Epidermal melanocyte (primary cell): ENCODE data around the gene FARP1.
A peak's percentile ranks its signal among the peaks of the same experiment; 100 is the strongest.

Source experiments
- DNase-seq: peaks from one replicate; pipeline ENCODE4 v3.0.0; 2011; ENCODE audit warnings: low spot score; ENCODE audit not compliant: insufficient read length

FARP1 gene

DNA sequence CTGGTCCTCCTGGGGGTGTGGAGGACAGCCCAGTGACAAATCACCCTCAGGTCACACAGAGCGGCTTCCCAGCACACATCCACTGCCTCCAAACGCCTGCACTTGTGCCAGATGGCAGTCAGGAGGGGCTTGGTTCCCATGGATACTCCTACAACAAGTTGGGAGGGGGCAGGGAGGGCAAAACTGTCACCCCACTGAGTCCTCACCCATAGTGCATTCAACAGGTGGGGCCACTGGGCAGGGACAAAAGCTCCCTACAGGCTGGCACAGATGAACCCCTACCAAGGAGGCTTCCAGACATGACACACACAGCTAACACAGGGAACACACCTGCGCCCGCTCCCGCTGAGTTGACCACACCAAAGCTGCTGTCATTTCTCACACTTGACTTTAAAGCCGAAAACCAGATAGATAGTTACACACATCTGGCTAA, 313.5 kb downstream of the FARP1 start:
- DNase-seq: no peak

DNA sequence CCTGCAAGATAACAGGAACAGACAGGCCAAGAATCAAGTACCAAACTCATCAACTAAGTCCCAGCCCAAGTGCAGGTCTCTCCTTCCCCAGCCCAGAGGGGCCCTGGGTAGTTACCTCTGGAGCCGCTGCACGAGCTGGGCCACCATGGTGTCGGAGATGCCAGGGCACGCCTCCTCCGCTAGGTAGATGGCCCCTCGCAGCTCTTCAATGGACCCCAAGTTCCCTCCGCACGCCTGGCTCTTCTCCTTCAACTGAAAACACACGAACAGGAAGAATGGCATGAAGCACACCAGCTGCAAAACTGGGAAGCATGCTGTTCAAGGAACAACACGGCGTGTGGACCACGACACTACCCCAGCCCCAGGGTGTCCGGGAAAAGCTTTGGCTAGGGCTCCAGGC, 314.2 kb downstream of the FARP1 start:
- DNase-seq: no peak

DNA sequence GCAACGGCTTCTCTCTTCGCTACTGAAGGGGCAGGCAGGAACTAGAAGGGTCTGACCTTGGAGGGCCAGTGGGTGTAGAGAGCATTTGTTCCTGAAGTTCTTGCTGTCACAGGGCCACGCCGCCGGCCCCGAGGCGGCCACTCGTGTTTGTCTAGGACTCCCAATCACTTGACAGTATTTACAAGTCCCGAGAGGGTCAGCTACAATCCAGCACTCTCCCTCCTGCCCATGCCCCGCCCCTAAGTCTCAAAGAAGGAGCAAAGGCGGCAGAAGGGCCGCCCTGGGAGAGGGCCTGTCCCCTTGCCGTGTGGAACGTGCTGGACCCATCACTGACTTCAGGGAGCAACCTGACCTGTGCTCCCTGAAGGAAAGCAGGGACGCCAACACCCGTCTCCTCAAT, 315.5 kb downstream of the FARP1 start:
- DNase-seq: no peak

DNA sequence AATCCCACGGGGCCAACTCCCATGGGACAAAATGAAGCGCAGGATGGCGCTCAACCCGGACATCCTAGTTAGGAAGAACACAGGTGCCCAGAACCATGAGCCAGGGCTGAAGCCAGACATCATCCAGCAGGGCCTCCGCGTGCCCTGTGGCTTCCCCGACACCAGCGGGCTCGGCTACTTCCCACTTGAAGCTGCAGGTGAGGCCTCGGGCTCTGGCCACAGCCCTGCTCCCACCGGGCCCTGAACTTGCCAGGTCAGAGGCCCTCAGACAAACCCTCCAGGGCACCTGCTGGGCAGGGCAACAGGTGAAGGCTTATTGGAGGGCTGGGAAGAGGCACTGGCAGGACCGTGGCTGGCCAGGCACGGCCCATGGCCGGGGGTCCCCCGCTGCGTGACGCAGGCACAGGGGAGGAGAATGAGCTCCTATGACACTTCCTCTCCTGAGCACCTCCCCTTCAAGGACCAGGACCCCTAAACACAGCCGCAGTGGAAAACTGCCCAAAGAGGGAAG, 316.3 kb downstream of the FARP1 start:
- DNase-seq: no peak

DNA sequence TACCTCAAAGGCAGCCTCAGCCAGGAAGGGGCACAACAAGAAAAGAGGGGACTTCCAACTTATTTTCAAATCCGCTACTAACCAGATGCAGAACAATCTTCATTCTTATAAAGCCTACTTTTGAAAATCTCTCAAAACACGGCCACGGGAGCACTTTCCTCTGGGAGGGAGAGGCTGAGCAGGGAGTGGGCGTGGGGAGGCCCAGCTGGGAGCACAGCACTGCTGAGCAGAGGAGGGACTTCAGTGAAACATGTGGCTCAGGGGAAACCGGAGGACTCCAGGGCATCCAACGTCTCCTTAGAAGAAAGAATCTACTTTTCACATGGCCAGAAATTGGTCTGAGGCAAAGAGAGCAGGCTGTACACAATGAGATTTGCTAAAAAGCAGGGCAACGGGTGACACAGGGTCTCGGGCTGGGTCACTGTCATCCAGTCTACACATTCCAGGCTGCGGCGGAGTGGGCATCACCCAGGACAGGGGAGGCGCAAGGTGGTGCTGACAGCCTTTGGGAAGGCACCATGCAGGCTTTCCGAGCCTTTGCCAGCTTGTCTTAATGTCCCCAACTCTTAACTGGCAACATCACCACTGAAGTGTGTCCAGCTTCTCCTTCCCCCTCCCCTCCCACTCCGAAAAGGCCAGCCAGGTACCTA, 317.0 kb downstream of the FARP1 start:
- DNase-seq: no peak

DNA sequence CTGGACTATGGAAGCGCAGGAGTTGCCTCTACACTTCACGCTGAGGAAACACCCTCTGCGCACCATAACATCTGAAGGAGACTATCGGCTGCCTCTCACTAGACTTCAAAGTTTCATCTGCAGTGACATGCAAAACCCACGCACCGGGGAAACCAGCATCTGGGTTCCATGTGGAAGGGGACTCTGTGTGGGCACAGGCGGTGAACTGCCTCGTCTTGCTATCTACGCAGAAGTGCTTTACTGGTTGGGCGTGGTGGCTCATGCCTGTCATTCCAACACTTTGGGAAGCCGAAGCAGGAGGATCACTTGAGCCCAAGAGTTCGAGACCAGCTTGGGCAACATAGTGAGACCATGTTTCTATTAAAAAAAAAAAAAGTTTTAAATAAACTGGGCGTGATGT, 317.6 kb downstream of the FARP1 start:
- DNase-seq: no peak

DNA sequence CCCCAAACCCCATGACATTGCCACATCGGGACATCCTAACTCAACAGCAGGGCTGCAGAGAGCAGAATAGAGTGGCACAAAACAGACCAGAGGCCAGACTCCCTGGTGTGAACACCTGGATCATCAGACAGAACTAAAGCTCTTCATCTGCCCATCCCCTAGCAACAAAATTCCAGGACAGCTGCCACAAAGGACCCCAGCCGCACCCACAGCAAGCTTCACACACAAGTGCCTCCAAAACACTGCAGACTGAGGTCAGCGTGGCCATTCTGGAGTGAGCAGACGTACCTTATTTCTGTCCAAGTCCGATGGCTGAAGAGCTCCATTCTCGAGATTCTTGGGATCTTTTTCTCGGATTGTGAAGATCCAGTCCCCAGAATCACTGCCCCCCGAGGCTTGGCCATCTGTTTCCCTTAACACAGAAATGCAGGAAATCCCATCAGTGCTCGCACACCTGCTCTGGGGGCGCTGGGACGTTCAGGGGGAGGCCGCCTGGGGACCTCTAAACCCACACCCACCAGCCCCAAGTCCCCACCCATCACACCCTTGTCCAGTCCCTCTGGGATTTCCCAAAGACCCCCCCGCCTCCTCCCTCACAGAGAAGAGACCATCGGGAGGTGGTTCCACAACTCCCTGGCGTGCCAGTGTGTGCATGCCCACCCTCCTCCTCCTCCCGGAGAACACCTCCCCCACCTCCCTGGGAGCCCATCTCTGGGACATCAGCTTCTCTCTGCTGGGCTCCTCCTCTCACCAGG, 318.8 kb downstream of the FARP1 start:
- no peak for DNase-seq

DNA sequence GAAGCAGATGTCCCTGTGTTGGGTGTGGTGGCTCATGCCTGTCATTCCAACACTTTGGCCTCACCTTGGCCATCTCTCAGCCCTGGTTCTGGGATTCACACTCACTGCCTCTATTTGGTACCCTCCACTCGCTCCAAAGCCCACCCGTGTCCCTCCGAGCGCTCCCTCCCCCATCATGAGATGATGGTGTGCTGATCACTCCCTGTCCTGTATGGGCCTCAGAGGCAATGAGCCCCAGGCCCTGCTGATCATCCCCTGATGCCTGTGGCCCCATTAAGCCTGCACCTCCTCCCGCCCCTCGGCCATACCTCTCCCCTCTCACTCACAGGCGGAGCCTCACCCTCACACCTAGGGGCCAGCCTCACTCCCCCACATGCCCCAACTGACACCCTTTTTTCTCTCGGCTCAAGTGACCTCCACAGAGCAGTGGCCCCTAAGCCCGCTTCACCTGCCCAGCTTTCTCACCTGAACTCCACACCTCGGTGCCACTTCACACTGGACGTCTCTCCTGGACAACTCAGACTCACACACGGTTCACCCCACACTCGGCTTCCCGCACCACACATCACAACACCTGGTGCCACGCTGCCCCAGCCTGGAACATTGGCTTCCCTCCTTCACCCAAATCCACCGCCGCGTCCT, 319.5 kb downstream of the FARP1 start:
- DNase-seq: no peak

DNA sequence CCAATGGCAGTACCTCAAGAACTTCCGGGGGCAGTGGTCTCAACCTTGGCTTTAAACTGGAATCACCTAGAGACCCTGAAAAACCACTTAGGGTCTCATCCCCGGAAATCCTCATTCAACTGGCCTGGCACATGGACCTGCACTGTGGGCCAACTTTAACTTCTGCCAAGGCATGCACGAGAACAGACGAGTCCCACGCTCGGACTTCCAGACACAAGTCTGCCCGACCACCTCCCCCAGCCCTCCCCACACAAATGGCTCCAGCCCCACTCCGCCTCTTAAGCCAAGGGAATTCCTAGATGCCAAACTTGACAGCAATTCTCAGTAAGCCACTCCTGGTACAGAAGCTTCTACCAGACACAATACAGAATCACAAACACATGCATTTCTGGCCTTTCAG, 320.1 kb downstream of the FARP1 start:
- no peak for DNase-seq

DNA sequence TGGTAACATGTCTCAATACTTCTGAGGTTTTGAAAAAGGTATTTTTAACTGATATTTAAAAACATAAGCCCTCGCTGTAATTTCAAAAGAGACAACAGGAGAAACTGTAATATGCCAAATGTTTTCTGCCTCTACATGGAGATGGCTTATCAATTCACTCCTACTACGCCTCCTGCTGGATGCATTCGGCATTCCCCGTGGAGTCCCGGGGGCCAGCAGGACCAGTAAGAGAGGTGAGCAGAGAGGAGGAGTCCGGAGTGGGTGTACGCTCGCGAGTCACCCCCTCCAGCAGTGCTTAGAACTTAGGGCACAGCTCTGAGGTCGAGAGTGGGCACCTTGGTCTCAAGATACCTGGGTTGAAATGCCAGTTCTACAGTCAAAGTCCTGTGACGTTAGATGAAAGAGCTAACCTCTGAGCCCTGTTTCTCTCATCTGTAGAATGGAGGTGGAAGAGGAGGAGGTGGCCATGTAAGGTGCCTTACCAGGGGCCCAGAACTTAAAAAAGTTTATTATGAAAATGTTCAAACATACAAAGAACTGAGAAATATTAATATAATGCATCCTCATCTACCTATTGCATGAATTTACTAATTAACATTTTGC, 323.8 kb downstream of the FARP1 start:
- DNase-seq: peak; percentile 58

DNA sequence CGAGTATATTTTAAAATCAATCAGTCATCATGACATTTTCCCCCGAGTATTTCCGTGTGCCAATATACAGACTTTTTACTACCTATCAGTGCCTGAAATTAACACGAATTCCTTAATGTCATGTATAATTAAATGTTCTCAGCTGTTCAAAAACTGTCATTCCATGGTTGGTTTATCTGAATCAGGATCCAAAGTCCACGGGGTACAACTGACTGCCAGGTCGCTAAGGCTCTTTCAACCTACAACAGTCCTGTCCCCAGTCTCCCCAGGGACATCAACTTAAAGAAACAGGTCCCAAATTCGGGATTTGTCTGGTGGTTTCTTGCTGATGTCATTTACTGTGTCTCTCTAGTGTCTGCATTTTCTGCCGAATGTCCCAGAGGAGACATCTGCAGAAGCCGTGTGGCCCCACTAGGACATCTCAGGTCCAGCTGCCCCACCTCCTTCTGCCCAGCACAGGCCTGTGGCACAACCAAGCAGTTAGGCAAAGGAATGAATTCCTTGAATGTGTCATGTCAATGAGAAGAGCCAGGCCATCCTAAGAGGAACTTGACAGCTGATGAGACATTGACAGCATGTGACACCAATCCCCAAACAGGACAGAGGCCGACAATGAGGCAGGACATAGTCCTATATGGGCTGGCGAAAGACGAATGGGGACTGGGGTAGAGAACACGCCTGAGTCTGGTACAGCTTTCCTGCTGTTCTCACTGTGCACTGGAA, 324.5 kb downstream of the FARP1 start:
- DNase-seq: no peak

DNA sequence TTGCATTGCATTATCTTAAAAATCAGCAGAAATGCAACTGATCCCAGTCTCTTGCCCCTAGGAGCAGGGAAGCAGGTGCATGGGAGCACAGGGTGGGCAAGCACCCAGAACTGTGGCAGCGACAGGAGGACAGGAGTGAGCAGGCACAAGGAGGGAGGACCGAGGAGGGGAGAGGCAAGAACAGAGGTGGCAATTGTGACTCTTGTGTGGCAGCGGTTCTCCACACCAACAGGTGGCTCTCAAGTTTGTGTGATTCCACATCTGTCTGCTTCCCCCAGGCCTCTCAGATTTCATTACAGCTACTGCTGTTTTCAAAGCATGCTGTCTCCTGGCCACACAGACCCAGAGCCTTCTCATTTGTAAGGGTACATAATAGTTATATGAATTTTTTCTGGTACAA, 325.5 kb downstream of the FARP1 start:
- no peak for DNase-seq

DNA sequence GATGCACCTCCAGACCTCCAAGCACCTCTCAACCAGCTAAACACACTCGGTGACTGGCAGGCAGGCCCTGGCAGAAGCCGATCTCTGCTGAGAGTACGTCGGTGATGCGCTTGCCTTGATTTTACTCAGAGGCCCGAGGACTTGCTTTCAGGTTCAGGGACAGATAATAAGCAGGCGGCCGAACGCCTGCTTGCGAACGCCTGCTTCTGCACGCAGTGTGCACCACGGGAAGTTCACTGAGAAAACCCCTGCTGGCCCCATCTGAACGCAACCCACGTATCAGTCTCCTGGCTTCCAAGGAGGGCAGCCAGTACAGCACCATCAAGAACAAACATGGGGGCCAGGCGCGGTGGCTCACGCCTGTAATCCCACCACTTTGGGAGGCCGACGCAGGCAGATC, 326.0 kb downstream of the FARP1 start:
- DNase-seq: no peak

DNA sequence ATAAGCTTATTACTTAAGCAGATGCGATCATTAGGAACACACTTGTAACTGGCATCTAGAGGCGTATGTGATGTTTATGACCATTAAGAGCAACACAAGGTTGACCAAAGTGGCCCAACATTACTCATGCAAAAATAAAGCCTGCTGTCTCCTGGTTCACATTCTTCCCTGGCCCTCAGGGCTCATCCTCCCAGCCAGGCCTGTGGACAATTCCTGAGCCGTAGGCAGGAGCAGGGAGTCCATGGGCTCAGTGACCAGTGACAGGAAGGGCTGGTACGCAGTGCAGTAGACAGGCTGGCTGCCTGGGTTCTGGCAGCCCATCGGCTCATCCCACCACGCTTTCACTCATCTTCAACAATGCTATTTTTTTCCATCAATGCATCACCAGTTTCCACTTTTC, 328.0 kb downstream of the FARP1 start:
- DNase-seq: no peak

DNA sequence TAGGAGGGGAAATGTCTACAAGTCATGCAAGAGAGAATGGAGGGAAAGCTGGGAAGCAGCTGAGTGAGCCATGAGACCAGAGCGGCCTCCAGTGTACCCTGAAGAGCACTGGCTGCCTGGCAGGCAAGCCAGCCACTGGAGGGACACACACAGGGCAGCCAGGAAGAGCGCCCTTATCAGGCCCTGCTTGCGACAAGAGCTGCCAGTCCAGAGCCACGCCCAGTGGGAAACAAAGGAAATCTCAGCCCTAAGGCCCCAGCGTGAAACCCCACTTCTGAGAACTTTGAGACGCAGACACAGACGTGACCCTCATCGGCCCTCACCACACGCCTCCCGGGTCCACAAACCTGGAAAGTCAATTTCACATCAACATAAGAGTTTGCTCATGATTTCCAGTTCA, 329.0 kb downstream of the FARP1 start:
- no peak for DNase-seq

DNA sequence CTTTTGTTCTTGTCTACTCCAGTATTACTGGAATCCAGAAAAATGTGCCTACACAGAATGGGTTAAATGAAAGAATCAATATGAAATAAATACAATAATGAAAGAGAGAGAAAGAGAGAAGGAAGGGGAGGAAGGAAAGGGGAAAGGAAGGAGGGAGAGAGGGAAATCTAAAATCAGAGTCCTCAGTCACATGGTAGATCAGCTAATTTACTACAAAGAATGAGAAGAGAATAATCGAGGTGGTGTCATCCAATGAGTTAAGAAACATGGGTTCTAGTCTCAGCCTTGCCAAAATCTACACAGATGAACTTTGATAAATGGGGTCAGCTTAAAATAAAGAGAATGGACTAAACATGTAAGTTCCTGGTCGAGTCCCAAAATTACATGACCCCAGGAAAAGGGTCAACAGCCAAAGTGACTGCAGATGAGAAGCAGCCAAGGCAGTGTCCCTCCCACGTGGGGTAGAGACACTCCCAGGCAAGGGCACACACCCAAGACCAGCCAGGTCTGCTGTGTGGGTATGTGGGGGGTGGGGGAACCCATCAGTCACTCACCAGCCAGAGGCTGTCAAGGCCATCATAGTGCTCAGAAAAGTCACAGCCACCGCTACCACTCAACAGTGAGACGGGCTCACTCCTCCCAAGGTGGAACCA, 330.4 kb downstream of the FARP1 start:
- no peak for DNase-seq

DNA sequence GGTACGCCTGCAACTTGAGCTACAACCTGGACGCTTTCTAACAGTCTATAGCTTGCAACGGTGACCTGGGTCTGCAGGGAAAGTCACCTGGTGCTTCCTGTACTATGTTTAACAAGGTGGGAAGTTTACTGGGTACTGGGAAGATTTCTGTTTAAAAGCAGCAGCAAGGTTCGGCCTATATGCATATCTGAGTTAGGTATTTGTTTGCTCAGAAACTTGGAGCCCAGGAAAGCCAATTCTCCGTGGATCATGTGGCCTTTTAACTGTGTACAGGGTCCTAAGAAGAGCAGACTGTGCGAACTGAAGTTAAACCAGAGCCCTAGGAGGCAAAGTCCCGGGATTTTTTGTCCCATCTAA, 330.9 kb downstream of the FARP1 start:
- no peak for DNase-seq

DNA sequence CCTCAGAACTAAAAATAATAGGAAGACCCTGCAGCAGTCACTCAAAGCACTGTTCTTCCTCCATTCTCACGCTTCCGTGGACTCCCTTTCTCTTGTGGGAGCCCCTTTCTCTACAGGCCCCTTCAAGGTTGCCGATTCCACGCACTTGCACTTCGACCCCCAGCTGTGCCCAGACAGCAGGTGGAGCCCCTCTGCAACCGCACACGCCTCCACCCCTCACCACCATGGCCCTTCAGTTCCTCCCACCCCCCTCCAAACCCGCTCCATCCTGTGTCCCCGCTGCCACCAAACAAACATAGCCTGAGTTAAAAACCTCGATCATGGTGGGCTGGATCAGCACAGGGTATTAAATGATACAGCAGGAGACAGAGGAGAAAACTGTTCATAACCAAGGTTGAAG, 331.4 kb downstream of the FARP1 start:
- DNase-seq: no peak

DNA sequence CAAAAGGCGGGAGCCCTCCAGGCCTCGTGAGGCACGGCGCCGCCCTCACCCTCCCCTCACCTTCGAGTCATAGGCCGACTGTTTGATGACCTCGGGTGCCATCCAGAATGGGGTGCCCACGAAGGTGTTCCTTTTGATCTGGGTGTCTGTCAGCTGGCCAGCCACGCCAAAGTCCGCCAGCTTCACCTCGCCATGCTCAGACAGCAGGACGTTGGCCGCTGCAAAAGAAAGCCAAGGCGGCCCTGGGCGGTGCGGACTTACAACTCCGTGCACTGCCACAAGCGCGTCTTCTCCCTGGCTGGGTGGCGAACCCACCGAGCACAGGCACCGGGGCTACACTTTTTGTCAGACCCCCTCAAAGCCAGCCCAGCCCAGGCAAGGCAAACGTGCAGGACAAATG, 331.9 kb downstream of the FARP1 start:
- no peak for DNase-seq

DNA sequence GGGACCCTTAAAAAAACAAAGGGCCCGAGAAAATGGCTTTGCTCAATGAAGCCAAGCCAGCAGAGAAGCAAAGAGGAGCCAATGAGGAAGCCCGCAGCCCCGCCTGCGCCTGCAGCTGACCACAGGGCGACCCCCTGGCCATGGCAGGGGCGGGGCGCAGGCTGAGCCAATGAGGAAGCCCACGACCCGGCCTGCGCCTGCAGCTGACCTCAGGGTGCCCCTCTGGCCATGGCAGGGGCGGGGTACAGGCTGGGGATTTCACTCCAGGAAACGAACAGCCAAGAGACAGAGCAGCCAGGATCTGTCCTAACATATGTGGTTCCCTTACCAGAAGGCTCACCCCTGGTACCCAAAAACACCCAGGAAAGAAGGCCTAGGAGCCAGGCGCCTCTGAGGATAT, 332.6 kb downstream of the FARP1 start:
- DNase-seq: no peak

DNA sequence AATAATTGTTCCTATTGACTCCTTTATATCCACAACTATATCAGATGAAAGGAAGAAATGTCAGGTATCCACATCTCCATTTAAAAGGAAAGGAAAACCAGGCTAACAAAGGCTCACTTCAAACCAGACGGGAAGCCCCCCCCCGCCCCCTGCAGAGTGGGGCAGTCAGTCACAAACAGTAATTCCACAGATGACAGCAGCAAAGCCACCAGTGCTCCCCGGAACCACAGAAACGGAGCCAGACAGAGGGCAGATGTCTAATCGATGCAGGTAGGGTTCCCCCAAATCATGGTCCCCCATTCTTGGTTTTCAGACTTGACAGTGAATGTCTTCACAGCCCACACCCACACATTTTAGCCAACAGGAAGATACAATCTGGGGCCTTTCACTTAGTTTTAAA, 333.2 kb downstream of the FARP1 start:
- DNase-seq: no peak
